SU-DHL-6 (cell line): ENCODE data around the gene DEGS2.

Experiments
- H2AFZ ChIP-seq: fragments of 200-600 bp; sonication (generic); 2 replicates; pipeline ENCODE4 v1.6.1; 2014; ENCODE audit warnings: low read depth, mild to moderate bottlenecking, moderate library complexity, mixed read lengths, antibody characterized with exemption, low read length; ENCODE audit not compliant: severe bottlenecking
- H3F3A ChIP-seq: fragments of 200-600 bp; shearing (Covaris generic); 2 replicates; pipeline ENCODE4 v1.6.0; 2016; ENCODE audit warnings: antibody characterized with exemption, mild to moderate bottlenecking; ENCODE audit not compliant: insufficient read depth
- H3K27ac ChIP-seq: fragments of 200-600 bp; sonication (generic); 2 replicates; pipeline ENCODE4 v1.5.1; 2016; ENCODE audit warnings: low read depth, mild to moderate bottlenecking, low read length, moderate library complexity, mixed read lengths
- H3K27me3 ChIP-seq: fragments of 200-600 bp; sonication (generic), shearing (Covaris generic); 2 replicates; pipeline ENCODE4 v1.6.0; 2014; ENCODE audit warnings: mild to moderate bottlenecking, low read length
- H3K36me3 ChIP-seq: fragments of 200-600 bp; sonication (generic); 2 replicates; pipeline ENCODE4 v1.6.1; 2014; ENCODE audit warnings: mild to moderate bottlenecking, low read length, mixed read lengths
- H3K4me2 ChIP-seq: fragments of 300-600, 200-600 bp; shearing (Covaris generic), sonication (generic); 2 replicates; pipeline ENCODE4 v1.6.0; 2014; ENCODE audit warnings: low read length, low read depth, mild to moderate bottlenecking; ENCODE audit not compliant: poor library complexity, severe bottlenecking
- H3K4me3 ChIP-seq: fragments of 200-600 bp; sonication (generic); 2 replicates; pipeline ENCODE4 v1.5.1; 2014; ENCODE audit warnings: antibody characterized with exemption, low read length, mild to moderate bottlenecking, mixed read lengths; ENCODE audit not compliant: insufficient read depth, poor library complexity, severe bottlenecking
- H3K79me2 ChIP-seq: fragments of 200-600 bp; sonication (generic); 2 replicates; pipeline ENCODE4 v1.6.1; 2014; ENCODE audit warnings: mild to moderate bottlenecking, low read length, moderate library complexity; ENCODE audit not compliant: insufficient read depth
- H3K9ac ChIP-seq: fragments of 200-600 bp; sonication (generic); 2 replicates; pipeline ENCODE4 v1.7.0; 2014; ENCODE audit warnings: mild to moderate bottlenecking, low read length
- H3K9me2 ChIP-seq: fragments of 200-600 bp; sonication (generic); replicated peaks from 2 replicates; pipeline ENCODE4 v1.6.1; 2014; ENCODE audit warnings: low read length; ENCODE audit not compliant: insufficient read depth
- H3K9me3 ChIP-seq: fragments of 200-600 bp; sonication (generic); 2 replicates; pipeline ENCODE4 v1.6.1; 2014; ENCODE audit warnings: low read length, mixed read lengths; ENCODE audit not compliant: insufficient read depth
- H4K20me1 ChIP-seq: fragments of 200-600 bp; sonication (generic); 2 replicates; pipeline ENCODE4 v1.6.1; 2014; ENCODE audit warnings: low read depth, mild to moderate bottlenecking, antibody characterized with exemption, low read length, moderate library complexity, mixed read lengths
- CTCF ChIP-seq: fragments of 200-600 bp; sonication (generic); IDR thresholded peaks from one replicate; pipeline ENCODE4 v1.5.1; 2017; ENCODE audit warnings: antibody characterized with exemption, mild to moderate bottlenecking, low read length, moderate library complexity; ENCODE audit not compliant: insufficient read depth, poor library complexity, severe bottlenecking
- EZH2phosphoT487 ChIP-seq: fragments of 200-600 bp; sonication (generic), shearing (Covaris generic); conservative IDR thresholded peaks from 2 replicates; pipeline ENCODE4 v1.6.1; 2018; ENCODE audit warnings: mild to moderate bottlenecking, antibody characterized with exemption, low read length, moderate library complexity, mixed read lengths

Gene DEGS2

DNA sequence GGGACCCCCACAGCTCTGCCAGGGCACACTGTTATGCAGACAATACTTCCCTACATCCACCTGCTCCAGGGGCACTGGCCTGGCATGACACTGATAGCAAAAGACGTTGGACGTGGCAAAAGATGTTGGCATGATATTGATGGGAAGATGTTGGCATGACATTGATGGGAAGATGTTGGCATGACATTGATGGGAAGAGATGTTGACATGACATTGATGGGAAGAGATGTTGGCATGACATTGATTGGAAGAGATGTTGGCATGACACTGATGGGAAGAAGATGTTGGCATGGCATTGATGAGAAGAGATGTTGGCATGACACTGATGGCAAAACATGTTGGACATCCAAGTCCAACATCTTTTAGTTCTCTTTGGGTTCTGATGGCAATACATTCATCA lies 11.4 kb upstream of the DEGS2 start:
- H3K9ac ChIP-seq: no peak overlapping the region
- H3K27me3 ChIP-seq: no peaks in the 10 kb centered on the region
- H3K4me3 ChIP-seq: no peak overlapping the region
- no peak overlapping the region for H3K27ac ChIP-seq
- no peak overlapping the region for H3K4me2 ChIP-seq
- no peak for TF ChIP-seq EZH2phosphoT487
- no peak for TF ChIP-seq CTCF
- H2AFZ ChIP-seq: no peak overlapping the region
- H3K79me2 ChIP-seq: no peaks in the 10 kb centered on the region
- H3F3A ChIP-seq: no peaks in the 10 kb centered on the region
- no peaks in the 10 kb centered on the region for H4K20me1 ChIP-seq
- H3K9me3 ChIP-seq: no peaks in the 10 kb centered on the region
- H3K36me3 ChIP-seq: no peaks in the 10 kb centered on the region
- H3K9me2 ChIP-seq: no peaks in the 10 kb centered on the region

- no peak overlapping the region for H3K4me2 ChIP-seq
Measured at GRCh38 chr14:100168506-100168905, 9.1 kb upstream of the DEGS2 start.

DNA sequence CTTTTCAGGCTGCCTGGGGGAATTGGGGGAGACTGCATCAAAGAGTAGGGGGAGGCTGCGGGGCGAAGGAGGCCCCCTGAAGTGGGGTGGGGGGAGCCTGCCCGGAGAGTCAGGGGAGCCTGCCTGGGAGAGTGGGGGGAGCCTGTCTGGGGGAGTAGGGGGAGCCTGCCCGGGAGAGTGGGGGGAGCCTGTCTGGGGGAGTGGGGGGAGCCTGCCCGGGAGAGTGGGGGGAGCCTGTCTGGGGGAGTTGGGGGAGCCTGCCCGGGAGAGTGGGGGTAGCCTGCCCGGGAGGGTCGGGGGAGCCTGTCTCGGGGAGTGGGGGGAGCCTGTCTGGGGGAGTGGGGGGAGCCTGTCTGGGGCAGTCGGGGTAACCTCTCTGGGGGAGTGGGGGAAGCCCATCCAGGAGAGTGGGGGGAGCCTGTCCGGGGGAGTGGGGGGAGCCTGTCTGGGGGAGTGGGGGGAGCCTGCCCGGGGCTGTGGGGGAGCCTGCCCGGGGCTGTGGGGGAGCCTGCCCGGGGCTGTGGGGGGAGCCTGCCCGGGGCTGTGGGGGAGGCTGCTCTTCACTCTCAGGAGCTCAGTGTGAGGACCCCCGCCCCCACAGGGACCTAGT lies 6.5 kb upstream of the DEGS2 start:
- Histone ChIP-seq H3K9me2 (no peaks in the 10 kb centered on the region), H3K27ac (no peak overlapping the region), H3F3A (no peaks in the 10 kb centered on the region), H3K36me3 (no peaks in the 10 kb centered on the region), H3K27me3 (no peaks in the 10 kb centered on the region), H3K79me2 (no peaks in the 10 kb centered on the region), H3K4me3 (no peak overlapping the region), H4K20me1 (no peaks in the 10 kb centered on the region), H2AFZ (no peak overlapping the region), H3K9ac (no peak overlapping the region), H3K4me2 (no peak overlapping the region), H3K9me3 (no peaks in the 10 kb centered on the region)
- TF ChIP-seq EZH2phosphoT487: no peak
- no peak for TF ChIP-seq CTCF

More at GRCh38 chr14:100168506-100168905, 9.1 kb upstream of the DEGS2 start:
- Histone ChIP-seq H3K4me3 (no peak overlapping the region), H4K20me1 (no peaks in the 10 kb centered on the region), H3K79me2 (no peaks in the 10 kb centered on the region), H3K27me3 (no peaks in the 10 kb centered on the region), H2AFZ (no peak overlapping the region), H3K36me3 (no peaks in the 10 kb centered on the region), H3K9me3 (no peaks in the 10 kb centered on the region), H3F3A (no peaks in the 10 kb centered on the region), H3K9me2 (no peaks in the 10 kb centered on the region), H3K27ac (no peak overlapping the region), H3K9ac (no peak overlapping the region)
- TF ChIP-seq CTCF (no peak), EZH2phosphoT487 (no peak)
